Effector memory CD8-positive, alpha-beta T cell (primary cell): ENCODE data around the gene UBL4A.

ENCODE experiments used
- ATAC-seq: fragments of 150-1000 bp; cut with Tn5 transposase; replicated peaks from 2 replicates; pipeline ENCODE4 v1.10.0; 2021; ENCODE audit warnings: mild to moderate bottlenecking, moderate library complexity
- DNase-seq, 3 experiments: peaks; one replicate each; pipeline ENCODE4 v3.0.0; 2021
- H3K27ac Mint-ChIP-seq, 2 donors: one replicate each; pipeline ENCODE4 v1.8.0; 2022; ENCODE audit warnings: mild to moderate bottlenecking in 2 of 2, mixed read lengths in 2 of 2, moderate library complexity in 2 of 2
- H3K27me3 Mint-ChIP-seq, 2 donors: one replicate each; pipeline ENCODE4 v1.8.0; 2022; ENCODE audit warnings: mixed read lengths in 2 of 2
- H3K36me3 Mint-ChIP-seq: one replicate; pipeline ENCODE4 v1.8.0; 2022; ENCODE audit warnings: mild to moderate bottlenecking, moderate library complexity, mixed read lengths; ENCODE audit not compliant: insufficient read depth
- H3K4me1 Mint-ChIP-seq, 2 donors: one replicate each; pipeline ENCODE4 v1.8.0; 2022; ENCODE audit warnings: low read depth in 2 of 2, mixed read lengths in 2 of 2
- H3K4me3 Mint-ChIP-seq, 2 donors: one replicate each; pipeline ENCODE4 v1.8.0; 2022; ENCODE audit warnings: mild to moderate bottlenecking in 2 of 2, mixed read lengths in 2 of 2, moderate library complexity in 2 of 2
- H3K9me3 Mint-ChIP-seq, 2 donors: one replicate each; pipeline ENCODE4 v1.8.0; 2022; ENCODE audit warnings: mixed read lengths in 2 of 2

UBL4A gene

DNA sequence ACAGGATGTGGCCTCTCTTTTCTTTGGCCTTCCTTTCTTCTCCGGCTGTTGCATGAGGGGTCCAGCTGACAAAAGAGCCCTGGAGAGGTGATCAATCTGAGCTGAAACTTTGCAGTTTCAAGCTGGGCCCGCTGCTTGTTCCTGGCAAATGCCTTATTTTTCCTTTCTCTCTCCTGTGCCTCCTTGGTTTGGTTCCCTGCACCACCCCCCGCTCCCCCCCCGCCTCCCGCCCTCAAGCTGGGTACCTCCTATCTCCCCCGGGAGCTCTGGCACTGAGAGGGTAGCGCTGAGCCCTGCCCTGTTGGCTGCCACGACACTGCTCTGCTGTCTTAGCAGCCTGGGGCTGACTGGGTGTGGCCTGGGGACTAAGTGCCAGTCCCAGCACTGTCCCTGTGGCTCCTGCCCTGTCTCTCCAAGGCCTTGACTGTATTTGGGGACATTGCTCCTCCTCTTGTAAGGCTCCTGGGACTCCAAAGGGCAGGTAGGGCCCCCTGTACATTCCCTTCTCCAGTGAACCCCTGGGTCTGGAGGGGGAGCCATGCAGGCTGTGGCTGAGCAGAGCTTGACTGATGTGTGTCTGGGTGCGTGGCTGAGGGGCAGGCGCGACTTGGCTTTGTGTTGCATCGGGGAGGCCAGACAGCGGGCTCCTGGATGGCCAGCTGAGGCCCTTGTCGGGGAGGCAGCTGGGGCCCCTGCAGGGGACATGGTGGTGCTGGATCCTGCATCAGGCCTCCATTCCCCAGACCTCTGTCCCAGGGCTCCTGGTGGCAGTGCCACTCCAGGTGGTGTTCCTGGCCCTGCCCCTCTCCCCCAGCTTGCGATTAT lies 27.2 kb downstream of the UBL4A start:
- Mint-ChIP-seq H3K27me3 (no peaks in the 10 kb centered on the region), H3K4me1 (peaks cover 10 to 16% of the 10 kb centered on the region in 2 donors), H3K27ac (peak overlapping the region in 1 of 2 donors; percentile 77), H3K4me3 (peak overlapping the region; percentile 80), H3K36me3 (peaks cover 30% of the 10 kb centered on the region), H3K9me3 (no peaks in the 10 kb centered on the region)
- ATAC-seq (peak; percentile 37), DNase-seq (no peak)

DNA sequence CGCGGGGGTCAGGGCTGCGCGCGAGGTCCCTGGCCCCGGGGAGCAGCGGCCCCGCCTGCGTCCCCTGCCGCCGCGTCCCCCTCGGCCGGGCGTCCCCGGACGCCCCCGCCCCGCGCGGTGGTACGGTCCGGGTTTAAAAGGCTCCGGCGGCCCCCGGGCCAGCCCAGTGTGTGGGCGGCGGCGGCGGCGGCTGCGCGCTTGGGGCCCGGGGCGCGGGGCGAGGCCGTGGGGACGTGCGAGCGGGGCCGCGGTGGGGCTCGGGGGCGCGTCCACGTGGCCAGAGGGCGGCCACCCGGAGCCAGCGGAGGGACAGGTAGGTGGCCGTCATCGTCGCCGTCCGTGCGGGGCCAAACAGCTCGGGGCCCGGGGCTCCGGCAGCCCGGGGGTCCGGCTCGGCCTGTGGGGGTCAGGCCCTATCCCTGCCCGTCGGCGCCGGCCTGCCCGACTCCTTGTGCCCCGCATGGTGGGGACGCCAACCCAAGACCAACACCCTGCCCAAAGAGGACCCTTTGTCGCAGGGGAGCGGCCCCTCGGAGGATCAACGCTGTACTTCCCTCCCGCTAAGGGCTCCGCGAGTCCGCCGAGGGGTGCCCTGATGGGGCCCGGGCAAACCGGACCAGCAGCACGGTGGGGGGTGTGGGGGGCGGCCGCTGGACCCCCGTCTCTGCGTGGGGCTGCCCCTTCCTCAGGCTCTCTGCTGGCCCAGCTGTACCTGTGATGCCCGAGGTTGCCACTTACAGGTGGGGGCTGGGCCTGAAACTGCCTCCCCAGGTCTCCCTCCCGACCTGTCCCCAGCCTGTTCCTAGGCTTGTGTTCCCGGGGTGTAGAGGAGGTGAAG lies 28.1 kb downstream of the UBL4A start, which contains the start of gene PLXNA3:
Gene PLXNA3 (plus strand): TSS at position 166 of the 838 bp plus-strand sequence. CDS start 1,903 bp downstream, outside the sequence.
- DNase-seq (peak; percentile 63 to 72 (median 68)), ATAC-seq (peak; percentile 81)
- peak within 1 kb of the TSS; percentile 92 to 99 for H3K27ac Mint-ChIP-seq
- peaks cover 30% of the 10 kb centered on the region for H3K36me3 Mint-ChIP-seq
- H3K4me3 Mint-ChIP-seq = peak within 1 kb of the TSS; percentile 95 to 100
- no peaks in the 10 kb centered on the region for H3K9me3 Mint-ChIP-seq
- H3K4me1 Mint-ChIP-seq = peaks cover 10 to 16% of the 10 kb centered on the region in 2 donors
- no peaks in the 10 kb centered on the region for H3K27me3 Mint-ChIP-seq

- H3K27me3 Mint-ChIP-seq = no peaks in the 10 kb centered on the region
- DNase-seq (peak in 2 of 3 experiments; percentile 45 to 54), ATAC-seq (peak; percentile 73)
- H3K4me3 Mint-ChIP-seq = peak overlapping the region; percentile 95 to 100
- H3K36me3 Mint-ChIP-seq = peaks cover 26% of the 10 kb centered on the region
- no peaks in the 10 kb centered on the region for H3K9me3 Mint-ChIP-seq
- H3K27ac Mint-ChIP-seq = peak overlapping the region; percentile 92 to 99
- H3K4me1 Mint-ChIP-seq = peaks cover 10 to 13% of the 10 kb centered on the region in 2 donors
Measured at GRCh38 chrX:154457491-154458115, 28.8 kb downstream of the UBL4A start.

GRCh38 chrX:154452823-154453222 lies 33.6 kb downstream of the UBL4A start:
- Mint-ChIP-seq H3K27ac (no peak overlapping the region), H3K4me3 (no peak overlapping the region), H3K4me1 (peaks cover 3 to 4% of the 10 kb centered on the region in 2 donors), H3K36me3 (peaks cover 16% of the 10 kb centered on the region), H3K27me3 (no peaks in the 10 kb centered on the region), H3K9me3 (no peaks in the 10 kb centered on the region)
- ATAC-seq (no peak), DNase-seq (no peak)

DNA sequence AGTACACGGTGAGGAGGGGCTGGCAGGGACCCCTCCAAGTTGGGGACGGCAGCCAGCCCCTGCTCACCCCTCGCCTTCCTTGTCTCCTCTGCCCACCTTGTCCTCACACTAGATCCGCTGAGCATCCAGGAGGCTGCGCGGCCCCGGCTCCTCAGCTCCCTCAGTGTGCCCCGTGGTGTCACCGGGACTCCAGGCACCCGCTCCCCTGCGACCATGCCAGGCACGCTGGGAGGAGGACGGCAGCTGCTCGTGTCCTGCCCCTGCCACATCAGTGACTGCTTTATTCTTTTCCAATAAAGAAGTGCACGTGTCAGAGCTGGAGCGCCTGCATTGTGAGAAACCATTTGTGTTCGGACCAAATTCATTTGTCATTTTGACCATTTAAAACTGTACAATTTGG lies 36.1 kb downstream of the UBL4A start:
- no peaks in the 10 kb centered on the region for H3K9me3 Mint-ChIP-seq
- no peak overlapping the region for H3K27ac Mint-ChIP-seq
- peaks cover 8% of the 10 kb centered on the region for H3K36me3 Mint-ChIP-seq
- H3K4me3 Mint-ChIP-seq = no peak overlapping the region
- H3K4me1 Mint-ChIP-seq = peaks cover 0 to 8% of the 10 kb centered on the region in 2 donors
- DNase-seq = no peak
- no peak for ATAC-seq
- H3K27me3 Mint-ChIP-seq = no peaks in the 10 kb centered on the region

DNA sequence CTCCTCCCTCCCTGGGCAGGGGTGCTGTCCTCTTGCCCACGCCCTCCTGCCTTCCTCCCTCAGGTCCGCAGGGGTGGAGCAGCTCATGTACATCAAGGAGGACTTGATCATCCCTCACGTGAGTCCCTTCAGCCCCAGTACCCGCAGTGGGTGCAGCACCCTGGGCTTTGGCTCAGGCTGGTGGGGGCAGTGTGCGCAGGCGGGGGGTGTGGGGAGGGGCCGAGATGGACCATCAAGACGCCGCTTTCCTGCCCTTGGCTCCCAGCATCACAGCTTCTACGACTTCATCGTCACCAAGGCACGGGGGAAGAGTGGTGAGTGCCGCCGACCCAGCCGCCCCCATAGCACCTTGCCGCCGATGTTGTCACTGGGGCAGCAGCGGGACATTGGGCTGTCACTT lies 36.8 kb downstream of the UBL4A start:
- Mint-ChIP-seq H3K4me3 (no peak overlapping the region), H3K27ac (no peak overlapping the region), H3K4me1 (peaks cover 0 to 8% of the 10 kb centered on the region in 2 donors), H3K27me3 (no peaks in the 10 kb centered on the region), H3K9me3 (no peaks in the 10 kb centered on the region), H3K36me3 (peaks cover 8% of the 10 kb centered on the region)
- ATAC-seq (no peak), DNase-seq (no peak)

DNA sequence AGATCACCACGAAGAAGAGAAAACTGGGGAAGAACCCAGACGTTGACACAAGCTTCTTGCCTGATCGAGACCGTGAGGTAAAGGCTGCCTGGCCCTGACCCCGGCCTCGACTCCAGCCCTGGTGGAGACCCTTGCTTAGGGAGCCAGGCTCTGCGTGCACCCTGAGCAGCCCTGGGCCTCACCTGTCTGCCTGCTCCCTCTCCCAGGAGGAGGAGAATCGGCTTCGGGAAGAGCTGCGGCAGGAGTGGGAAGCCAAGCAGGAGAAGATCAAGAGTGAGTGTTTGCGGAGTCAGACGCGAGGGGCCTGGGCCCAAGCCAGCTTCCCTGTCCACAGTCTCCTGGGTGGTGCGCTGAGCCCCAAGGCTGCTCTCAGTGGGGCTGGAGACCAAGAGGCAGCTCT lies 37.9 kb downstream of the UBL4A start:
- Mint-ChIP-seq H3K27ac (no peak overlapping the region), H3K9me3 (no peaks in the 10 kb centered on the region), H3K36me3 (peaks cover 8% of the 10 kb centered on the region), H3K27me3 (no peaks in the 10 kb centered on the region), H3K4me3 (no peak overlapping the region), H3K4me1 (peaks cover 0 to 9% of the 10 kb centered on the region in 2 donors)
- ATAC-seq = no peak
- DNase-seq = no peak

GRCh38 chrX:154446430-154446829 lies 40.0 kb downstream of the UBL4A start:
- no peaks in the 10 kb centered on the region for H3K9me3 Mint-ChIP-seq
- peak overlapping the region; percentile 49 to 89 for H3K27ac Mint-ChIP-seq

DNA sequence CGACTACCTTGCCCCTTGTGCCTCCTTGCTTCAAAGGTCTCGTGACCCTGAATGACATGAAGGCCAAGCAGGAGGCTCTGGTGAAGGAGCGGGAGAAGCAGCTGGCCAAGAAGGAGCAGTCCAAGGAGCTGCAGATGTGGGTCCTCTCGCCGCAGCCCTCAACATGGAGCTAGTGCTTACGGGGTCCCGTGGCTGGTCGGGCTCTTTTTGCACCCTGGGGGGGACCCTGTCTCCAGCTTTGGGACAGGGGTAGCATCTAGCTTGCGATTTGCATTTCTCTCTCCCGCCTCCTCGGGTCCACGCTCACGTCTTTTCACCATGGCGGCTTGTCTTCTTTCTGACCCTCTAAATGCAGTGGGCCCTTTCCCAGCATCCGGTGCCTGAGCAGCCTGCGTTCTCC lies 40.6 kb downstream of the UBL4A start:
- Mint-ChIP-seq H3K4me1 (peaks cover 0 to 15% of the 10 kb centered on the region in 2 donors), H3K4me3 (peak overlapping the region; percentile 47 to 55), H3K36me3 (peaks cover 22% of the 10 kb centered on the region), H3K9me3 (no peaks in the 10 kb centered on the region), H3K27ac (no peak overlapping the region), H3K27me3 (no peaks in the 10 kb centered on the region)
- ATAC-seq (no peak), DNase-seq (no peak)

More at GRCh38 chrX:154446430-154446829, 40.0 kb downstream of the UBL4A start:
- Mint-ChIP-seq H3K27me3 (no peaks in the 10 kb centered on the region), H3K36me3 (peaks cover 18% of the 10 kb centered on the region), H3K4me1 (peaks cover 0 to 15% of the 10 kb centered on the region in 2 donors), H3K4me3 (no peak overlapping the region)
- no peak for DNase-seq
- no peak for ATAC-seq

DNA sequence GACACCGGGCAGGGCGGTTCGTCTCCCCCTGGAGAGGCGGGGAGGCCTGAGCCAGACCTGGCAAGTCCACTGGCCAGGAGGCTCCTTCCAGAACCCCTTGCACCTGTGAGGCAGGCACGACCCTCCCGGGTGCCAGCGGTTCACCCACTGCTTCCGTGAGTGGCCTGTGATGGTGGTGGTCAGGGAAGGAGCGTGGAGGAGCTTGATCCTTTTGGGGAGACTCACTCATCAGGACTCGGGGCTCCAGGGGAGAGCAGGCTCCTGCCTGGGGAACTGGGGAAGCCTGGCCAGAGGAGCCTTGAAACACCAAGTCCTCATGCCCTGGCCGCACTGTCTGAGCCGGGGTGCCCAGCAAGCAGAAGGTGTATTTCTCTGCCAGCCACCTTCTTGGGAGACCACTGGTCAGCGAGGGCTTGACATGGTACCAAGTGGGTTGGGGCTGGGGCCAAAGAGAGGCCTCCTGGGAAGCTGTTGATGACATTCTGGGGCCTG lies 41.6 kb downstream of the UBL4A start:
- no peak for ATAC-seq
- Mint-ChIP-seq H3K9me3 (no peaks in the 10 kb centered on the region), H3K4me1 (peaks cover 0 to 17% of the 10 kb centered on the region in 2 donors), H3K27ac (no peak overlapping the region), H3K4me3 (peak overlapping the region; percentile 29 to 45), H3K36me3 (peaks cover 29% of the 10 kb centered on the region), H3K27me3 (no peaks in the 10 kb centered on the region)
- DNase-seq = no peak

- DNase-seq (peak; percentile 56 to 67 (median 58)), ATAC-seq (peak; percentile 73)
- peak within 1 kb of the TSS; percentile 79 to 89 for H3K27ac Mint-ChIP-seq
- H3K4me1 Mint-ChIP-seq = peaks cover 0 to 17% of the 10 kb centered on the region in 2 donors
- peak within 1 kb of the TSS; percentile 78 to 84 for H3K4me3 Mint-ChIP-seq
- no peaks in the 10 kb centered on the region for H3K9me3 Mint-ChIP-seq
- no peaks in the 10 kb centered on the region for H3K27me3 Mint-ChIP-seq
- H3K36me3 Mint-ChIP-seq = peaks cover 29% of the 10 kb centered on the region
Measured at GRCh38 chrX:154443992-154444754, 42.2 kb downstream of the UBL4A start, which contains the start of gene FAM50A. Gene FAM50A (plus strand): TSS chrX:154444141. CDS start chrX:154444236, 95 bp downstream.

DNA sequence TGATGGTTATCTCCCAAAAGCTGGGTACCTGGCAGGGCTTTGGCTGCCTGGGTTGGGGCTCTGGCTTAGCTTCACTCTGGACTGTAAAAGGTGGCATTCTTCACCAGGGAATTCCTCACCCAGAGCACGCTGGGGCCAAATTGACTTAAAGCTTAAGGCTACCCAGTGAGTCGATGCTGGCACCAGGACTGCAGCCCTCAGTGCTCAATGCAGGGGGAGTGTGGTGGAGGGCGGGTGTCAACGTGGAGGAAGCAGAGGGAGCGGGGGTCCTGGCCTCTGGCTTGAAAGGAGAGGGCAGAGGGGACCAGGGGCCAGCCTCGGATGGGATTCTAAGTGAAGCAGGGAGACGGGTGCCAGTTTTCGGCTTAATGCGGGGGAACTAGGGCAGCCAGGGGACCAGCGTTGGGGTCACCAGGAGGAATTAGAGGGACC lies 42.9 kb downstream of the UBL4A start:
- H3K36me3 Mint-ChIP-seq = peaks cover 29% of the 10 kb centered on the region
- H3K4me1 Mint-ChIP-seq = peaks cover 0 to 17% of the 10 kb centered on the region in 2 donors
- no peaks in the 10 kb centered on the region for H3K9me3 Mint-ChIP-seq
- peak overlapping the region; percentile 79 to 89 for H3K27ac Mint-ChIP-seq
- peak overlapping the region; percentile 78 to 84 for H3K4me3 Mint-ChIP-seq
- no peaks in the 10 kb centered on the region for H3K27me3 Mint-ChIP-seq
- DNase-seq = no peak
- ATAC-seq = no peak
